Medulla oblongata (tissue), 1 donor: ENCODE measurements around the gene CPAMD8.

Experiments
- DNase-seq: peaks from one replicate; pipeline ENCODE4 v3.0.0-alpha.2; 2015; ENCODE audit errors: extremely low spot score

The CPAMD8 gene

GRCh38 chr19:17026706-17027534 is at the start of gene CPAMD8:
TSS of gene CPAMD8 (minus strand) at chr19:17026810. CDS start at chr19:17026642, 168 bp downstream.
- DNase-seq: no peak

GRCh38 chr19:17075864-17076542 is 49.4 kb upstream of the CPAMD8 start:
- DNase-seq: no peak

- peak; percentile 99 for DNase-seq
These were observed 48.6 kb upstream of the CPAMD8 start, which contains the start of the genes HAUS8 and MYO9B for GRCh38 chr19:17075035-17075863. TSS of gene HAUS8 (minus strand) at chr19:17075452. CDS start at chr19:17075422, 30 bp downstream. TSS of gene MYO9B (plus strand) at chr19:17075777. CDS start at chr19:17101718, 25,941 bp downstream.

- no peak for DNase-seq
These were observed 48.0 kb upstream of the CPAMD8 start for GRCh38 chr19:17074634-17075034.

- no peak for DNase-seq
These were observed 47.4 kb upstream of the CPAMD8 start for GRCh38 chr19:17073869-17074633.

- DNase-seq: no peak
These were observed 44.3 kb upstream of the CPAMD8 start for GRCh38 chr19:17070912-17071311.

- no peak for DNase-seq
These were observed 43.8 kb upstream of the CPAMD8 start for GRCh38 chr19:17070421-17070820.

- no peak for DNase-seq
These were observed 42.6 kb upstream of the CPAMD8 start for GRCh38 chr19:17069193-17069592.

GRCh38 chr19:17063428-17063827 is 36.8 kb upstream of the CPAMD8 start:
- DNase-seq: no peak

- no peak for DNase-seq
These were observed 35.1 kb upstream of the CPAMD8 start for GRCh38 chr19:17061691-17062090.

- no peak for DNase-seq
These were observed 34.6 kb upstream of the CPAMD8 start for GRCh38 chr19:17061205-17061604.

- no peak for DNase-seq
These were observed 34.2 kb upstream of the CPAMD8 start for GRCh38 chr19:17060802-17061201.

GRCh38 chr19:17058236-17058635 is 31.6 kb upstream of the CPAMD8 start:
- DNase-seq: no peak

- DNase-seq: no peak
These were observed 29.0 kb upstream of the CPAMD8 start for GRCh38 chr19:17055636-17056035.

- no peak for DNase-seq
These were observed 28.1 kb upstream of the CPAMD8 start for GRCh38 chr19:17054746-17055145.

GRCh38 chr19:17052439-17052838 is 25.8 kb upstream of the CPAMD8 start:
- peak; percentile 65 for DNase-seq

GRCh38 chr19:17049711-17050280 is 23.2 kb upstream of the CPAMD8 start:
- no peak for DNase-seq

- peak; percentile 46 for DNase-seq
These were observed 22.4 kb upstream of the CPAMD8 start for GRCh38 chr19:17048885-17049453.

- no peak for DNase-seq
These were observed 19.4 kb upstream of the CPAMD8 start for GRCh38 chr19:17045907-17046502.

- DNase-seq: no peak
These were observed 17.1 kb upstream of the CPAMD8 start for GRCh38 chr19:17043744-17044143.
